ENCODE measurements around the gene MCM7.
"Not testable (repeated sequence)": the region's sequence is repeated elsewhere in the genome, so short reads cannot be mapped to it uniquely, and the experiment has no call there.

Gene MCM7

DNA sequence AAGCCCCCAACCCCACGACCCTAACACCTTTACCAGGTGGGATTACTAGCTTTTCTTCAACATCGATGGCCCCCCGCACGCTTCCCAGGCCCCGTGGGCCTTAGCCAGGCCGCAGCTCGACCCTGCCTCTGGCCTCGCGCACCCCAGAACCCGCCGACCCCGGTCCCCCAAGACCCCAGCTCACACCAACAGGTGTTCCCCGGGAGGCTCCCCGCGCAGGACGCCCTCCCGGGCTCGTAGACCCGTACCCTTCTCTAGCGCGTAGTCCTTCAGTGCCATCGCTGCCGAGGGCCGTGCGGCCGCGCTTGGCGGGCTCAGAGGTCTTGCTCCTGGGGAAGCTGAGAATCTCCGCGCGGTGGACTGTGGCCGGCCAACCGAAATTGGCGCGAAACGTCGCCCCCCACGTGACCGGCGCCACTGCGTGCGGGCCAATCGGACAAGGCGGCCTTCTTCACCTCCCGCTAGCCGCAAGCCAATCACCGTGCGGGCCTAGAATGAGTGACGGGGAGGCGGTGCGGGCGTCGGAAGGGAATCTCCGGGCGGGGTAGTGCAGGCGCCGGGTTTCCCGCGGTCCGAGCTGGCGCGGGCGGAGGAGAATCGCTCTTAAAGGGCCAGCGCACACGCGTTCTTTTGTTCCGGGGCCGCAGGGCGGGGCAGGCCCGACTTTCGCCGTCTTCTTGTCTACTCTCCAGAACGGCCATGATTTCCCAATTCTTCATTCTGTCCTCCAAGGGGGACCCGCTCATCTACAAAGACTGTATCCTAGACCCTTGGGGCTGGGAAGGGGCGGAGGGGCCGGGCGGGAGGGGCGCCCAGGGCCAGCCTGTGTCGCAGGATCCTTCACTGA lies at the start of gene MCM7, which contains the start of gene AP4M1:
Gene MCM7 (minus strand): TSS at position 382 of the 847 bp plus-strand sequence. CDS start 103 bp downstream, at position 279.
Gene AP4M1 (plus strand): TSS at position 628 of the 847 bp plus-strand sequence. CDS start 72 bp downstream, at position 700.
- peak; percentile 97 for DNase-seq

DNA sequence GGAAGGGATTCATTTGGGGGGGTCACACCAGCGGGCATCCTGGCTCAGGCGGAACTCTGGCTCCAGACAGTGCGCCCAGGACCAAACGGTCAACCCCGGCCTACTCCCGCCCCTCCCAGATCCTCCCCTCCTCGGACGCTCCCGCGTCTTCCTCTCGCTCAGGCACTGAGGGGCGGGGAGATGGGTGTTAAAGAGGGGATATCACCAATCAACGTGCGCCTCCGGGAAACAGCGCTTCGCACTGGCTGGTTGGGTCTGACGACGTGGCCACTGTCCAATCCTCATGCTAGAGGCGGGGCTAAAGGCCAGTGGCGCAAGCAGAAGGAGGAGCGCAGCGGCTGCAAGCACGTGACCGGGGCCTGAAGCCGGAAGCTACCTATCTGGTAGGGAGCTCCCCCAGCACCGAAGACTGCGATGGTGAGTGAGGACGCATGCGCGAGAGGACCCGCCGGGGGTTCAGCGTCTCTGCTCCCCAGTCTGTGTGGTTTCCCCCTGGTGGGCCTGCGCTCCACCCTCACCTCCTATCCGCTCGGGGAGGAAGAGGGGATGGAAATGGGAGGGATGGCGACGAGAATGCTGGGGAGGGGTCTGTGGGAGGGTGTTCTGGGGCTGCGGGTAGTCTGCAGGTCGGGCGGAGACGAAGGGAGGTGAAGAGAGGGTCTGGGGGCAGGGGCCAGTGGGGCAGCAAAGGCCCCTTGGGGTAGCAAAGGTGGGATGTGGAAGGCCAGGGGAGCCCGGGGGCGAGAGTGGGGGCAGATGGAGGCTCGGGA lies 47.5 kb upstream of the MCM7 start, which contains the start of gene LAMTOR4:
Gene LAMTOR4 (plus strand): TSS at position 360 of the 770 bp plus-strand sequence. CDS start 55 bp downstream, at position 415.
- DNase-seq = peak; percentile 99

DNA sequence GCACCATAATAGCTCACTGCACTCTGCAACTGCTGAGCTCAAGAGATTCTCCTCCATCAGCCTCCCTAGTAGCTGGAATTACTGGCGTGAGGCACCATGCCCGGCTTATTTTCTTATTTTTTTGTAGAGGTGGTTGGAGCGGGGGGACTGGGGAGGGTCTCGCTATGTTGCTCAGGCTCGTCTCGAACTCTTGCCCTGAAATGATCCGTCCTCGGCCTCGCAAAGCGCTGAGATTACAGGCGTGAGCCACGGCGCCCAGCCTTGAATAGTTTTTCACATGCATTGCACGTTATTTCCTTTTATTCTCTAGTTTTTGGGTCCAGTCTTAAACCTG lies 47.0 kb upstream of the MCM7 start:
- no peak for DNase-seq

DNA sequence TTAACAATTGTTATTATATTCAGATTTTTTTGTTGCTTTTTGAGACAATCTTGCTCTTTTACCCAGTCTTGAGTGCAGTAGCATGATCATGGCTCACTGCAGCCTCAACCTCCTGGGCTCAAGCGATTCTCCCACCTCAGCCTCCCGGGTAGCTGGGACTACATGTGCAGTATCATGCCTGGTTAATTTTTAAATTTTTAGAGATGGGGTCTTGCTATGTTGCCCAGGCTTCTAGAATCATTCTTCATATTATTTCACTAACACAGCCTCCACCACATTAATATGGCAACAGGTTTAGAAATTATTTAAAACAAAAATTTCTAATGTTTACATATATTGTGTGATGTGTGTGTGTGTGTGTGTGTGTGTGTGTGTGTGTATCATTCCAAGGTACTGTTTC lies 46.1 kb upstream of the MCM7 start:
- DNase-seq = no peak

DNA sequence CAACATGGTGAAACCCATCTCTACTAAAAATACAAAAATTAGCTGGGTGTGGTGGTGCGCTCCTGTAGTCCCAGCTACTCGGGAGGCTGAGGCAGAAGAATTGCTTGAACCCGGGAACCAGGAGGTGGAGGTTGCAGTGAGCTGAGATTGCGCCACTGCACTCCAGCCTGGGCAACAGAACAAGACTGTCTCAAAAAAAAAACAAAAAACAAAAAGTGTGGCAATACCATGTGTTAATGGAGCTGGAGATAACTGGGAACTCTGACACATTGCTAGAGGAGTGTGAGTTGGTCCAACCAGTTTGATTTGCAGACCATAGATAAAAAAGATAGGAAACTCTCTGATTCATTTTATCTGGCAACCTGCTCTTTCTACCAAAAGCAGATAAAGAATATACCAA lies 45.2 kb upstream of the MCM7 start:
- DNase-seq = not testable (repeated sequence)

DNA sequence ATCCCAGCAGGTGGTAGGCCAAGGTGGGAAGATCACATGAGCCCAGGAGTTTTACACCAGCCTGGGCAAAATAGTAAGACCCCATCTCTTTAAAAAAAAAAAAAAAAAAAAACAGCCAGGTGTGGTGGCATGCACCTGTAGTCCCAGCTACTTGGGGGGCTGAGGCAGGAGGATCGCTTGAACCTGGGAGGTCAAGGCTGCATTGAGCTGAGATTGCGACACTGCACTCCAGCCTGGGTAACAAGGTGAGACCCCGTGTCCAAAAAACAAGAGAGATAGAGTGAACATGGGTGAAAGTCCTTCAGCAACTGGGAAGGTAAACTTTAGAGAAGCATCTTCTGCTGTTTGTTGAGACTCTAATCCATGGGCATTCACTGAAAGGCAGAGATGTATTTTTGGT lies 41.3 kb upstream of the MCM7 start:
- DNase-seq = no peak

DNA sequence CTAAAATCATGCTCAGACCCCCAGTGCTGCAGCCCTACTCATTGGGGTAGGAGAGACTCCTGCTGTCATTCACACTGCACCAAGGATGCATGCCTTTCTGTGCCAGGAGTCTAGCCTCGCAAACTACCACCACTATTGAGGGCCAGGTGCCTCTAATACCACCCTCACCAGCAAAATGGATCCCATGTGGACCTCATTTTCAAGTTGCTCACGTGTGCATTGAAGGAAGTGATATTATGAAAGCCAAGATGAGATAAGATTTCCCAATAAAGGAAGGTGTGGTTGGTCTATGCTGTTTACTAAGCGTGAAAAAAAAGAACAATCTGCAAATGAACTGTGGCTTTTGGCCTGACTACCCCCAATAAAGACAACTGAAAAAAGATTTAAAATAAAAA lies 40.4 kb upstream of the MCM7 start:
- DNase-seq = no peak

DNA sequence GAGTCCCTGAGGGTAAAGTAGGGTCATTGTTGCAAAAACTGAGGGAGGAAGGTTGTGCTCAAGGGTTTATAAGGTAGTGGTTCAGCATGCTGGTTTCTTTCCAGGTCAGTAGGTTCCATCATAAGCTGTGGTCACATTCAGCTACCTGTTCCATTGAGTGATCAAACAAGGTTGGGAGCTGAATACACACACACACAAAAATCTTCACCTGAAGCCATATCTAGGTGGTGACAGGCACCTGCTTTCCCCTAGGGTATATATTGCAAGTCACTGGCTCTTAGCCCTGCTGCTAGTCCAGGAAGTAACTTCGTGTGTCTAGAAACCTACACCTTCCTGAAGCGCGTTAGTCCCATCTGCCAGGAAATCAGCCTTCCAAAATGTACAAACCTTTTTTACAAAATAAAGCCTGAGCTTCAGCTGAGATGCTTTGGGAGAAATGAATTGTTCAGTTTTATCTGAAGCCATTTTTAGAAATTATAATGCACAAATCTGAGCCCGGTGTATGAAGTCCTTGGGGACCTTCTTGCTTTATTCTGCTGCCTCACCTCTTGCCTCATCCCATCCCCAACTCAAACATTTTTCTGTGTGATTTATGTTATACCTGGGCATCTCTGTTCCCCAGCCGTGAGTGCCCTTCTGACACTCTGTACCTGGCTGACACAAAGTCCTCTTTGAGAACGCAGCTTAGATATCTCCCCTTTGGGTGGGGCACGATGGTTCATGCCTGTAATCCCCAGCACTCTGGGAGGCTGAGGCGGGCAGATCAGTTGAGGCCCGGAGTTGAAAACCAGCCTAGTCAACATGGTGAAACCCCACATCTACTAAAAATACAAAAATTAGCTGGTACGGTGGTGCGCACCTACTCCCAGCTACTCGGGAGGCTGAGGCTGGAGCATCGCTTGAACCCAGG lies 36.9 kb upstream of the MCM7 start:
- DNase-seq = no peak

DNA sequence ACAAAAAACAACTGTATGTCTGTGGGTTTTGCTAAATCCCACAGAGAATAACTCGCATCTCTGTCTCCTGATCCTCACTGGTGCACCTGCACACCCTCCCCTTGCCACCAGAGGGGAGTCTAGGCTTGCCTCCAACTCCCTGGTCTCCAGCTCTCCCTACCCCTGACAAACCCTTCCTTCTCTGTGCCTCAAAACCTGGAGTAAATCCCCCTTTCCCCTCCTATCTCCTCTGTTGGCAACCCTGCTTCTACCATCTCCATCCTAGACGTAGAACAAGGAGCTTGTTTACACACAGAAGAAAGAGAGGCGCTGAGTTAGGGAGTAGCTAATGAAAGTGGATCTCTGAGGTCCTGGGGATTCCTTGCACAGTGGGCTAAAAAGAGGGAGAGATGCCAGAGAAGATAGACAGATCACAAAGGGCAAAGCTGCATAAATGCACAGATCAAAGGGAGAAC lies 31.5 kb upstream of the MCM7 start:
- peak; percentile 67 for DNase-seq

DNA sequence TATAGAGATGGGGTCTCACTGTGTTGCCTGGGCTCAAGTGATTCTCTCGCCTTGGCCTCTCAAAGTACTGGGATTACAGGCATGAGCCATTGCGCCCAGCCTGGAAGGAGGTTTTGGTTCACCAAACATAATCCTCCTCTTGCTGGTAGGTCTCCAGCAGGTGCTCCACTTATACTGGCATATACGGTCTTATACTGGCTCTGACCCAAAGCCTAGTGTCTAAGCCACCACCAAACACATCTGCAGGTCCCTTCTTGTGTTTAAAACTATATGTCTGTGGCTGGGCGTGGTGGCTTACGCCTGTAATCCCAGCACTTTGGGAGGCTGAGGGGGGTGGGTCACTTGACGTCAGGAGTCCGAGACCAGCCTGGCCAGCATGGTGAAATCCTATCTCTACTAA lies 30.9 kb upstream of the MCM7 start:
- DNase-seq = no peak

DNA sequence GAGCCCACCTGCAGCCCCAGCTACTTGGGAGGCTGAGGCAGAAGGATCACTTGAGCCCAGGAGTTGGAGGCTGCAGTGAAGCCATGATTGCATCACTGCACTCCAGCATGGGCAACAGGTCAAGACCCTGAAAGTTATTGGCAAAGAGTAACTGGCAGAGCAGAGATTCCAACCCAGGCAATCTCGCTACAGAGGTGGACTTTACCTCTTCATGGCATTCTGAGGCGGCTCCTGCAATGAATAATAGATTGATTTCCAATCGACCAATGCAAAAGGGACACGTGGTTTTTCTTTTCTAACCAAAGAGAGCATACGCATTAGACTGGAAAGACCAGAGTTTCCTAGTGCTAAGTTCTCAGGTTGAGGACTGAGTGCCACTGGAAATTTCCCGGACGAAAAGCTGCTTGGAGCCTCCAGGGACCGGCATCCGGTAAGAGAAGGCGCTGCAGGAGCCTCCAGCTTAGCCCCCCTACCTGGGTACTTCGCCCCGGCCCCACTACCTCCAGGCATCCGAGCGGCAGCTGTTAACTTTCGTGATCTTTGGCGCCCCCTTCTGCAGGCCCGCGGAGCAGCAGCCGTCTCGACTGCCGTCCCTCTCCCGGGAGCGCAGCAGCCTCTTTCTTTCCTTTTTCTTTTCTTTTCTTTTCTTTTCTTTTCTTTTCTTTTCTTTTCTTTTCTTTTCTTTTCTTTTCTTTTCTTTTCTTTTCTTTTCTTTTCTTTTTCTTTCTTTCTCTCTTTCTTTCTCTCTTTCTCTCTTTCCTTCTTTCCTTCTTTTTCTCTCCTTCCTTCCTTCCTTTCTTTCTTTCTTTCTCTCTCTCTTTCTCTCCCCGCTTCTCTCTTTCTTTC lies 29.6 kb upstream of the MCM7 start:
- peak; percentile 75 for DNase-seq

DNA sequence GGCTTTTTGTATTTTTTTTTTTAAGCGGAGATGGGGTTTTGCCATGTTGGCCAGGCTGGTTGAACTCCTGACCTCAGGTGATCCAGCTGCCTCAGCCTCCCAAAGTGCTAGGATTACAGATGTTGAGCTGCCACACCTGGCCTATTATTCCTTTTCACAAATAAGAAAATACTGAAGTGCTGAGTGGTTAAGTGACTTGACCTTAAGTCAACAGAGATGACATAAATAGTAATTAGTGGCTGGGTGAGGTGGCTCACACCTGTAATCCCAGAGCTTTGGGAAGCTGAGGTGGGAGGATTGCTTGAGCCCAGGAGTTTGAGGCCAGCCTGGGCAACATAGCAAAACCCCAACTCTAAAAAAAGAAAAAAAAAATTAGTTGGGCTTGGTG lies 29.0 kb upstream of the MCM7 start:
- not testable (repeated sequence) for DNase-seq

DNA sequence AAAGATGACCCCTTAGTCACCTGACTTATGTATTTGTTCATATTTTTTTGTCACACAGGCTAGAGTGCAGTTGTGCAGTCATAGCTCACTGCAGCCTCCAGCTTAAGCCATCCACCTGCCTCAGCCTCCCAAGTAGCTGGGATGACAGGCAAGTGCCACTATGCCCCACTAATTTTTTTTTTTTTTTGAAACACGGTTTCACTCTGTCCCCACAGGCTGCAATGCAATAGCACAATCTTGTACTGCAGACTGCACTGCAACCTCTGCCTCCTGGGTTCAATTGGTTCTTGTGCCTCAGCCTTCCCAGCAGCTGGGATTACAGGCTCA lies 27.4 kb upstream of the MCM7 start:
- no peak for DNase-seq

DNA sequence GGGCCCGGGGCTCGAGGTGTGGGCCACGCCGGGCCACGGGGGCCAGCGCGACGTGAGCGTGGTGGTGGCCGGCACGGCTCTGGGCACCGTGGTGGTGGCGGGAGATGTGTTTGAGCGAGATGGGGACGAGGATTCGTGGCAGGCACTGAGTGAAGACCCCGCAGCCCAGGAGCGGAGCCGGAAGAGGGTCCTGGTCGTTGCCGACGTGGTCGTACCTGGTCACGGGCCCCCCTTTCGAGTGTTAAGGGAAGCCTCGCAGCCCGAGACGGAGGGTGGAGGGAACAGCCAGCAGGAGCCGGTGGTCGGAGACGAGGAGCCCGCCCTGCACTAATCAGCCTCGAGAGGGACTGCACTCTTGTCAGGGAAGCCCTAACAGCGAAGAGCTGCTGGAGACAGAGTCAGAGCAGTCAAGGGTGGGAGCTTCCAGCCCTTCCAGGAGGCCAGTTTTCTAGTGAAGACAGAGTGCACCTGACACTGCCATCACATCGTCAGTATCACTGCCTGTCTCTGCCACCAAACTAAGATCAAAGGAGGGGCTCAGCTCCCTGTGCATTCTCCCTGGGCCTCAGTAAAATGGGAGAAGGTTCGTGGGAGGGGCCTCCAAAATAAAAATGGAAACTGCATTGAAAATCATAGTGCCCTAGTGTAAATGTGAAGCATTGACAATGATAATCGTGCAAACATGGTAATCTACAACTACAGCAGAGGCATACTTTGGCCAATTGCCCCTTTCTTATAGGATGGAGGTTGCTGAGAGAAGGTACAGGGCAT lies 26.9 kb upstream of the MCM7 start:
- no peak for DNase-seq

DNA sequence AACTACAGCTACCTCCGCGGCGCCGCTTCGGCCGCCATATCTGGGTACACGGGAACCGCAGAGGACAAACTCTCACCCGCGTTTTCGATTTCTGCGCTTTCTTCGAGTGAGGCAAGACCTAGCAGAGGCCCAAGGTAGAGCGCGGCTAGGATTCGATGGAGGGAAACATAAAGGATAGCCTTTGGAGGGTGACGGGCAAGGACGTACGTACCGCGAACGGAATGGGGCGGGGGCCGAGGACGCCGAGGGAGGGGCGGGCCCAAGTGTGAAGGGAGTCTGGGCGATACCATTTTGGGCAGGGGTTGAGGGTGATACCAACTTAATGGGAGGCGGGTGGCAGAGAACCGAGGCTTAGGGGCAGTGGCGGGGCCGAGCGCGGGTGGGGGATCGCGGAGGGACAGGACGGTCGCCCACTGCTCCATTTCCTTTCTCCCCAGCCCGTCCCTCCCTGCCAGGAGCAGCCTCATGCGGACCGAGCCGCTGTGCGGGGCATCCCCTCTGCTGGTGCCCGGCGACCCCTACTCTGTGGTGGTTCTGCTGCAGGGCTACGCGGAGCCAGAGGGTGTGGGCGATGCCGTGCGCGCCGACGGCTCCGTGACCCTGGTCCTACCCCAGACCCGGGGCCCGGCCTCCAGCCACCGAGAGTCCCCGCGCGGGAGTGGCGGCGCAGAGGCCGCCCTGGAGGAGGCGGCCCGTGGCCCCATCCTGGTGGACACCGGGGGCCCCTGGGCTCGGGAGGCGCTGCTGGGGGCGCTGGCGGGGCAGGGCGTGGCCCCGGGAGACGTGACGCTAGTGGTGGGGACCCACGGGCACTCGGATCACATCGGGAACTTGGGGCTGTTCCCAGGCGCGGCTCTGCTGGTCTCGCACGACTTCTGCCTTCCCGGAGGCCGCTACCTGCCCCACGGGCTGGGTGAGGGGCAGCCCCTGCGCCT lies 26.0 kb upstream of the MCM7 start, which contains the start of gene MBLAC1:
Gene MBLAC1 (plus strand): TSS at position 37 of the 935 bp plus-strand sequence. CDS start 429 bp downstream, at position 466.
- DNase-seq = peak; percentile 94

DNA sequence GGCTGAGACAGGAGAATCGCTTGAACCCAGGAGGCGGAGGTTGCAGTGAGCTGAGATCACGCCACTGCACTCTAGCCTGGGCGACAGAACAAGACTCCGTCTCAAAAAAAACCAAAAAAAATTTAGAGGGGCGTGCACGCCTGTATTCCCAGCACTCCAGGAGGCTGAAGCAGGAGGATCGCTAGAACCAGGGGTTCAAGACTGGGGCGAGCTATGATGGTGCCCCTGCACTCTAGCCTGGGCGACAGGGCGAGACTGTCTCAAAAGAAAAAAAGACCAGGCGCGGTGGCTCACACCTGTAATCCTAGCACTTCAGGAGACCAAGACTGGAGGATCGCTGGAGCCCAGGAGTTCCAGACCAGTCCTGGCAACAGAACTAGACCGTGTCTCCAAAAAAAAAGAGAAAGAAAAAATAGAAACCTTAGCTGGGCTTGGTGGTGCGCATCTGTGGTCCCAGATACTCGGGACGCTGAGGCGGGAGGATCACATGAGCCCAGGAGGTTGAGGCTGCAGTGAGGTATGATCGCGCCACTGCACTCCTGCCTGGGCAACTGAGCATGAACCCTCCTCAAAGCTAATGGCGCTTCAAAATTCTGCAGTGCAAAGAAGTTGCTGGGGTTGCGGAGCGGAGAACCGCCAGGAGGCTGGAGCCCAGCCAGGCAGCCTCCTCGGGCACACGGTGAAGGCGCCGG lies 25.2 kb upstream of the MCM7 start:
- DNase-seq = no peak

DNA sequence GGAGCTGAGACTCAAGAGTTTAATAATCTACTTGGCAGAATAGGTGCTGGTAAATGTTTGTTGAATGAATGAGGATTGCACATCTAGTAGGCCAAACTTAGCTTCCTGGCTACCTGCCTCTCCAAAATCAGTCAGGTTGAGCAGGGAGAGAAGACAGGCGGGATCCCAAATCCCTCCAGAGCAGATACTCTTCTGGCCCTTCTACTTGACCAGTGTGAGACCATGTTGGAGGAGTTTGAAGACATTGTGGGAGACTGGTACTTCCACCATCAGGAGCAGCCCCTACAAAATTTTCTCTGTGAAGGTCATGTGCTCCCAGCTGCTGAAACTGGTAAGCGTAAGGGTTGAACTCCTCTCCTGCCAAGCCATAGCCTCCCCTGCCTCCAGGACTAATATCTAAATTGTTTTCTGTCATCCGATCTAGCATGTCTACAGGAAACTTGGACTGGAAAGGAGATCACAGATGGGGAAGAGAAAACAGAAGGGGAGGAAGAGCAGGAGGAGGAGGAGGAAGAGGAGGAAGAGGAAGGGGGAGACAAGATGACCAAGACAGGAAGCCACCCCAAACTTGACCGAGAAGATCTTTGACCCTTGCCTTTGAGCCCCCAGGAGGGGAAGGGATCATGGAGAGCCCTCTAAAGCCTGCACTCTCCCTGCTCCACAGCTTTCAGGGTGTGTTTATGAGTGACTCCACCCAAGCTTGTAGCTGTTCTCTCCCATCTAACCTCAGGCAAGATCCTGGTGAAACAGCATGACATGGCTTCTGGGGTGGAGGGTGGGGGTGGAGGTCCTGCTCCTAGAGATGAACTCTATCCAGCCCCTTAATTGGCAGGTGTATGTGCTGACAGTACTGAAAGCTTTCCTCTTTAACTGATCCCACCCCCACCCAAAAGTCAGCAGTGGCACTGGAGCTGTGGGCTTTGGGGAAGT lies 23.4 kb upstream of the MCM7 start:
- no peak for DNase-seq

DNA sequence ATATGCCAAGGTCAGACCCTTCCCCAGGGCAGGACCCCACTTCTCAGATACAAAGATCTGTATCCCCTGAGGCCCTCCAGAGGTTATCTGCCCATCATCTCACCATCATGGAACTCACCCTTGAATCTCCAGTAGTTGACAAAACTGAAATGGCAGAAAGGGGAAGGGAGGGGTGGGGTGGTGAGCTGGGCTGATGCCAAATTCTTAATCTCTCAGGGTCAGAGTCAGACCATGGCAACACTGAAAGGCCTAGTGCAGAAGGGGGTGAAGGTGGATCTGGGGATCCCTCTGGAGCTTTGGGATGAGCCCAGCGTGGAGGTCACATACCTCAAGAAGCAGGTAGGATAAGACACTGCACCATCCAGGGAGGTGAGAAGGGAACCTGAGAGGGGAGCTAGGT lies 21.4 kb upstream of the MCM7 start:
- DNase-seq = no peak

All from CD4-positive, alpha-beta T cell treated with Interleukin-4 for 4 hours (primary cell).